ENCODE results near the gene TTLL10.
"Not testable (repeated sequence)": the region's sequence is repeated elsewhere in the genome, so short reads cannot be mapped to it uniquely, and the experiment has no call there.

Gene TTLL10

DNA sequence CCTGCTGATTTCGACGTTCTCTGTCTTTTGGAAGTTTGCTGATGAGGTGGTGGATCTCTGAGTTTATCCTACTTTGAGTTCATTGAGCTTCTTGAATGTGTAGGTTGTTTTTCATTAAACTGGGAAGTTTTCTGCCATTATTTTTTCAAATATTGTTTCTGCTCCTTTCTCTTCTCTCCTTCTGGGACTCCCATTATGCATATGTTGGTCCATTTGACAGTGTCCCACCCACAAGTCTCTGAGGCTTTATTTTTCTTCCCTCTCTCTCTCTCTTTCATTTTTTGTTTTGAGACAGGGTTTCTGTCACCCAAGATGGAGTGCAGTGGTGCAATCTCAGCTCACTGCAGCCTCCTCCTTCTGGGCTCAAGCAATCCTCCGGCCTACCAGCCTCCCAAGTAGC is 21.0 kb downstream of the TTLL10 start:
- DNase-seq: no peak

DNA sequence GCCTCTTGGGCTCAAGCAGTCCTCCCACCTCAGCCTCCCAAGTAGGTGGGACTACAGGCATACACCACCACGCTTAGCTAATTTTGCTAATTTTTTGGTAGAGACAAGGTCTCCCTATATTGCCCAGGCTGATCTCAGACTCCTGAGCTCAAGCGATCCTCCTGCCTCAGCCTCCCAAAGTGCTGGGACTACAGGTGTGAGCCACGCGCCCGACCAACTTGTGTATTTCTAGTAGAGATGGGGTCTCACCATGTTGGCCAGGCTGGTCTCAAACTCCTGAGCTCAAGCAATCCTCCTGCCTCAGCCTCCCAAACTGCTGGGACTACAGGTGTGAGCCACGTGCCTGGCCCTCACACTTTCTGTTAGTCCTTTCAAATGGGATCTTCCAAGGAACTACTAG is 22.0 kb downstream of the TTLL10 start:
- DNase-seq: not testable (repeated sequence)

DNA sequence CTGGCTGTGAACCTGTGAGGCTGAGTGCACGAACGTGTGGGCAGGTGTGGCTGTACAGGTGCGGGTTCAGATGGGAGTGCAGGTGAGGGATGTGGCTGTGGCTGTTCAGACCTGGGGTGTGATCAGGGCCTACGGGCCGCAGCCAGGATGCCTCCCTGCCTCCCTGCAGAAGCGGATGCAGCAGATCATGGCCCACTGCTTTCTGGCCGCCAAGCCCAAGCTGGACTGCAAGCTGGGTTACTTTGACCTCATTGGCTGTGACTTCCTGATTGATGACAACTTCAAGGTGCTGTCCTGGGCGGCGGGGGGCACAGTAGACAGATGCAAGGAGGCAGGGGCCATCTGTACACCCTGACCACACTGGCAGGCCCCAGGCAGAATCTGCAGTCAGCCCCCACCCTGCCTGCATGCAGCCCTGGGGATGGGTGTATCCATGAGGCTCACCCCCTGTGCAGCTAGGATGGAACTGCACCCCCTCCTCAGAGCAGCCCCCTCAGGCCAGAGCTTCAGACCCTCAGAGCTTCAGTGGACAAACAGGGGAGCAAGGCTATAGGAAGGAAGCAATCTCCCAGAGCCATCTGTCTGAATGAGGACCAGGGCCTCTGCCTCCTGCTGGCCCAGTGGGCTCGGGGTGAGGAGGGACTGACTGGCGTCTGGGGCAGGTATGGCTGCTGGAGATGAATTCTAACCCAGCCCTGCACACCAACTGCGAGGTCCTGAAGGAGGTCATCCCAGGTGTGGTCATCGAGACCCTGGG is 22.9 kb downstream of the TTLL10 start:
- no peak for DNase-seq

DNA sequence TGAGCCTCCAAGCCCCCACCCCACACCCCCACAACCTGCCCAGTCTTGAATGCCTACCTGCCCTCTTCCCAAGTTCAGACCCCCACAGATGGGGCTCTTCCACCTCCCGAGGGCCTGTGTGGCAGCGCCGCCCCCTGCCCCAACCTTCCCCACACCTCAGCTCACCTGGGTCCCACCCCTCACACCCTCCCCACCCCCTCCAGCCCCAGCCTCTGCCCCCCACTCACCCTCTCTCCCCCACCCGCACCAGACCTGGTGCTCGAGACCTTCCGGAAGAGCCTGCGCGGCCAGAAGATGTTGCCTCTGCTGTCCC is 23.5 kb downstream of the TTLL10 start:
- no peak for DNase-seq

DNA sequence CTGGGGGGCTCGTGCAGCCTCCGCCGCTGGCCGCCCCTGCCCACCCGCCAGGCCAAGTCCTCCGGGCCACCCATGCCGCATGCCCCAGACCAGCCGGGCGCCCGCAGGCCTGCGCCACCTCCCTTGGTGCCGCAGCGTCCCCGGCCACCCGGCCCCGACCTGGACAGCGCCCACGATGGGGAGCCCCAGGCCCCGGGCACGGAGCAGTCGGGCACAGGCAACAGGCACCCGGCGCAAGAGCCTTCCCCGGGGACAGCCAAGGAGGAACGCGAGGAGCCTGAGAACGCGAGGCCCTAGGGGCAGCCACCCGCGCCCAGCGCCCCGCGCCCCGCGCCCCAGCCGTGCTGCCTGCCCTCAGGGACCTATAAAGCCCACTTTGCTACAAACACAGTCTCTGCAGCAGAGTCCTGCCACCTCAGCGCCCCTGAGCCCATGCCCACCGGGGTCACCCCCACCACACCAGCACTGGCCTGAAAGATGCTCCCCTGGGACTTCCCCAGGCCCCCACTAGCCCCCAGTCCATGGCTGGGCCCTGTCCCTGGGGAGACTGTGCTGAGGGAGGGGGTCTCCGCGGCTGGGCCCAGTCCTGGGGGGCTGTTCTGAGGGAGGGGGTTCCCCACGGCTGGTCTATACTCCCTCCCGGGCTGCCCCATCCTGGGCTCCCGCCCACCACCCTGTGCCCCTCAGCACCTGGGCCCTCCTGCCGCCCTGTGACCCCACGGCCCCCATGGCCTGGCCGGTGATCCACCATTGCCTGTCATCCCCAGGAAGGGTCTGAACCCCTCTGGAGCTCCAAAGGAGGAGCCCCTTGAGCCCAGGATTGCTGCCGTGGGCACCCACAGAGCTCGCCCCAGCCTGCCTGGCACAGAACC is 24.1 kb downstream of the TTLL10 start:
- DNase-seq: no peak

DNA sequence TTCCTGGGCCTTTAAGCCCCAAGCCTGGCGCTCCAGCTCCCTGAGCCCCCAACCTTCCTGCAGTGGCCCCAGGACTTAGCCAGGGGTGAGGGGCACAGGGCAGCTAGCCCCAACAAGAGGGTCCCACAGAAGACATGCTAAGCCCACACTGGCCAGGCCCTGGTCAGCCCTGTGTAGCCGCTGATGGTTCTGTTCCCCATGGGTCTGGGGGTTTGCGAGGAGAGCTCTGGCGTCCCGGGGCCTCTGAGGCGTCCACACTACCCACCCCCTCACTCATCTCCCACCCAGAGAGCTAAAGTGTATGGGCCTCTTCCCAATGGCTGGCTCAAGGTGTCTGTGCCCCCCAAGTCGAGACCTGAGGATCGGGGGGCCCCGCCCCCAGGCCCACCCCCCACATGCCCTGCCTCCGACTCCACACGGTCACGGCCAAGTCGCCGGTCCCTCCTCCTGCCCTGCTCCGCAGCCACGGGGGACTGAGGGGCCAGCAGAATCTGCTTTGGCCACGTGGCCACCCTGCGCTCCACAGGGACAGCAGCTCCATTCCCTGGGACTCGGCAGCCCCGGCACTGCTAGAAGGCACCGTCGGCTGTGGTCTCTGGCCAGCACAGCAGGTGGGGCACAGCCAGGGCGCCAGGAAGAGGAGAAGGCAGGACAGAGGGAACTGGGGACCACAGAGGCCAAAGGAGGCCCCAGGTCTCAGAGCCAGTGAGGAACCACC is 24.9 kb downstream of the TTLL10 start:
- DNase-seq: no peak

DNA sequence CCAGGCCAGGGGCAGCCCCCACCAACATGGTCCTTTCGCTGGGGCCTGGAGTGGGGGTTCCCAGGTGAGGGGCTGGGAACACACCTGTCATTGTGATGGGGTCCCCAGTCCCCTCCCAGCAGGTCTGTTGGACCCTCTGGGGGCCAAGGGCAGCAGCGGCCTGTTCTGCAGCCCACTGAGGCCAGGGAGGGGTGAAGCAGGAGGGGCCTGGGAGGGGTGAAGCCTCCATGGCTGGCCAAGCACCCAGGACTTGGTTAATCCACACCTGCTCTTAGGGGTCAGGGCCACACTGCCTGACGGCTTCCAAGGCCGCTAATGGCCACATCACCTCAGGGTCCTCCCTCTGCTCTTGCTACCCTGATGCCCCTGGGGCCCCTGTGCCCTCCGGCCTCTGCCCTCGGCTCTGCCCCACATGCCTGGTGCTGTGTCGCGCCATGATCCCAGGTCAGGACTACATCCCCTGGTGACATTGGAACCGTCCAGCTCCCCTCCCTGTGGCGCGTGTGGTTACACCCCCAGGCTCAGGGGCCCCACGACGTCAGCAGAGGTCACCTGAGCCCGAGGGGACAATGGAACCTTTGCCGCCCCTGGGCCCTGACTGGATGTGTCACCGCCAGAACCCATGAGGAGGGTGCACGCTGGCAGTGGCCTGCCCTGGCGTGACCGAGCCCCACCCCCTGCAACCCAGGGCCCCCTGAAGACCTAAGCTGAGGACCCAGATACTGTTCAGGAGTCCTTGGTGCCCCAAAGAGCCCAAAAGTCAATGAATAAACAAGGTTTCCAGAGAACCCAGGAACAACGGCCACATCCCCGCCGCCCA is 25.7 kb downstream of the TTLL10 start:
- DNase-seq: no peak

DNA sequence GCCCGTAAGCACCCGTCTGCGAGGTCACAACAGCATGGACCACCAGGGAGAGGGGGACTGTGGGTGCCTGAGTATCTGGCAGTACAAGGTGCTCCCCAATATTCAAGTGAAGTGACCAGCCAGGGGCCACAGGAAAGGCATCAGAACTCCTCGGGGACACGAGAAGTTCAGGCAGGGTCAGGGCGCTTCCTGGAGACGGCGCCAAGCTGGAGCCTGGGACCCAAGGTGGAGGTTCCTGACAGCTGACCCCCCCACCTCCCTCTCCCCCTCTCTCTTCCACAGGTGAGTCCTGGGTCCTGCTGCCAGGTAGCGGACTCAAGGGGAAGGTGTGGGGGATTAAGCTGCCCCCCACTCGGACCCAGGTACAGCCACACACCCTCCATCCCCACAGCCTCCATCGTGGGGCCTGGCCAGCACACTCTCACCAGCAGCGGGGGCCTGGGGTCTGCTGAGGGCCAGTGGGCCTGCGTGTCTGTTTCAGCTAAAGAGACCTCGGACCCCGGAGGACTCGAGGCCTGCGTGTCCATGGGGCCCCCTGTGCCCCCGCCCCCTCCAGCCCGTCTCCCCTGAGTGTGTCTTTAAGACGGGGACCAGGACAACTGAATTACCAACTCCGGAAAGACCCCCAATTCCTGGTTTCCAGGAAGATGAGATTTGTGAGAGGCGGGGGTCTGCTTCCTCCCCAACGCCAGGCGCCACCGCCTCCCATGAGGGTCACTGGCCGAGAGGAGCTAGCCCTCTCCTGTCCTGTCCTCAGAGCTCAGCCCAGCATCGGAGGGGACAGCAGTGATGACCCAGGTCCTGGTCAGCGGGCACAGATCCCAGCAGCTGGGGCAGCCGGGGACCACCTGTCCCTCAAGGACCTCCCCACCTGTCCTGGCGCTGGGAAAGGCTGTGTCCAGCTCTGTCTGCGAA is 26.5 kb downstream of the TTLL10 start:
- no peak for DNase-seq

DNA sequence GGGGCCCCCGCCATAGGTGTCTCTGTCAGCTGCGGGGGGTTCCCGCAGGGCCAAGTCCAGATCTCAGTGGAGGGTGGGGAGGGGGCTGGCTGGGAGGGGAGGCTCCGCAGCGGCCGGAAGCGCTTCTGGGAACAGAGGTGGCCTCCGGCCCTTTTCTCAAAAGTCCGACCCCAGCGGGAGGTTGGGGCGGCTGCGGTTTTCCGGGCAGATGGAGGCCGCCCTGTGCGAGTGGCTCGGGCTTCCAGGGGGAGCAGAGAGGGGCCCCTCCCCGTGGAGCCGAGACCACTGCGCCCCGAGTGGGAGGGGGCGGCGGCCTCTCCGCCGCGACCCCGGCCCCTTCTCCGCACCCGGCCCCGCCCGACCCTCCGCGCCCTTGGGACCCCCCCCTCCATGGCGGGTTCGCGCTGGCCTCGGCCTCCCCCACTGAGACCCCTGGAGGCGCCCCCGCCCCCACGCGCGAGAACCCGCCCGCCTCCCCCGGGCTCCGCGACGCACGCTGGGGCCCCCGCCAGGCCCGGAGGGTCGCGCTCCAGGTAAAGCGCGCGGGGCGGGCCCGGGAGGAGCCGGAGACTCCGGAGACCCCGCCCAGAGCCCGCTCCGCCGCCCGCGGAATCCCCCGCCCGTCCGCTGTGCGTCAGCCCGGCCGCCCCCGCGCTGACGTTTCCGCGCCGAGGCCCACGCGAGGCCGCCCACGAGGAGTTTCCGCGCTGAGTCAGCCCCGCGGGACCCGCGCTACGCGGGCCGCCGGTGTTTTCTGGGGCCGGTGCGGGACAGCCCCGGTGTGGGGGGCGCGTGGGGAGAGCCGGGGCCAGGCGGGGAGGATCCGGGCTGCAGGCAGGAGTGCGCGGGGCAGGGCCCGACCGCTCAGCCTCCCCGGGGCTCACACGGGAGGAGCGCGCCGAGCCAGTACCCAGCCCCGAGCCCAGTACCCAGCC is 27.5 kb downstream of the TTLL10 start:
- DNase-seq: peak; percentile 69 to 91 (median 79)

DNA sequence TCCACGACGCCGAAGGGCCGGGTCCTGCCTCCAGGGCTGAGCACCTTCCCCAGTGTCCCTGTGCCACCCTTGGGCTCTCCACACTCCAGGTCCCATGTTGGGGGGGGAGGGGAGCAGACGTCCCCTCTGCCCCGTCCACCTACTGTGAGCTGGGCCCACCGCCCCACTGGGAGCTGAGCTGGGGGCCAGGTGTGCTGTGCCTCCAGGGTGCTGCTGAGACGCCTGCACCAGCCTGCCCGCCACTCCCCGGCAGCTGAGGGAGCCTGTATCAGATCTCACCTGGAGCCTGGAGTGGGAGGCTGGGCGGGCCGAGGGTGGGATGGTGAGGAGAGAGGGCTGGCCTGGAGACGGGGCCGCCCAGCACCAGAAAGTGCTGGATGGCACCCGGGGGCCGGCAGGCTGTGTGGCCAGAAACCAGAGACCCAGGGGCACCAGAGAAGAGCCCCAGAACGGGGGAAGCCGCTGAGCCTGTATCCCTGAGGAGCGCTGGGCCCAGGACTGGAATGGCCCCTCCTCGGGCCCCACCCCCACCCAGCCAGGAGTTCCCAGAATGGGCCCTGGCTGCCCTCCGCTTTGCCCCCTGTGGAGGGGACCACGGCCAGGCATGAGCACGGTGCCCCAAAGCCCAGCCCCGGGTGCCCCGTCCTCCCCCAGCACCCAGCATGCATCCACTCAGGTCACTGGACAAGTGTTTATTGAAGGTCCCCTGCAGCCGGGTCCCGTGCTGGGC is 29.3 kb downstream of the TTLL10 start:
- no peak for DNase-seq

DNA sequence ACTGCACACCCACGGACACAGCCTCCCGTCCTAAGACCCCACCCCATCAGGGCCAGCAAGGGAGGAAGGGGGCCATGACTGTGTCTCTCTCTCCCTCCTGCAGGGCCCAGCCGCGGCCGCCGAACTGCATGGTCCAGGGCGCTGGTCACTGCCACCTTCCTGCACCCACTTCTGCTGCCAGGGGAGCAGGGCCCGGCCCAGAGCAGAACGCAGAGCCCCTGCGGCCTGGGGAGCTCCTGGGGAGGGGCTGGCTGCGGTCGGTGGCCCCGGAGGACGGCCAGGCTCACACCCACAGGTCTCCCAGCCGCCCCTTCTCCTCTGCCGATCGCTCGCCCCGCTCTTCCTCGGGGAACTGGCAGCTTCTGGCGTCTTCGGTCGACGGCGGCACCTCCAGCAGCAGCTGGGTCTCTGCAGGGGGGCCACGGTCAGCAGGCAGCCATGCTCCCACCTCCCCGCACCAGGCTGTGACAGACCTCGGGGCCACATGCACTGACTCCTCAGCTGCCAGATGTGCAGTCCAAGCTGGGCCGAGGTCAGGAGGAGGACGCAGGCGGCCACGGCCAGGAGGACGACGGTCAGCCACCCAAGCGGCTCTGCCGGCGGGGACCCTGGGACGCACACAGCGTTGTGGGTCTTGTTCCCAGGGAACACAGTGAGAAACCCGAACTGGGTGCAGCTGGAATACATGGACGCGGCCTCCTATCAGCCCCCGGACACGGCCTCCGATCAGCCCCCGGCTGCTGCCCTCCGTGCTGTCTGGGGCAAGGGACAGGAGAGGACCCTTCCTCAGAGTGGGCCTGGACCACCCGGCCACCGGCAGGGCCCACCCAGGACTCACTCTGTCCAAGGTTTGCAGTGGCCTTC is 30.1 kb downstream of the TTLL10 start:
- no peak for DNase-seq

DNA sequence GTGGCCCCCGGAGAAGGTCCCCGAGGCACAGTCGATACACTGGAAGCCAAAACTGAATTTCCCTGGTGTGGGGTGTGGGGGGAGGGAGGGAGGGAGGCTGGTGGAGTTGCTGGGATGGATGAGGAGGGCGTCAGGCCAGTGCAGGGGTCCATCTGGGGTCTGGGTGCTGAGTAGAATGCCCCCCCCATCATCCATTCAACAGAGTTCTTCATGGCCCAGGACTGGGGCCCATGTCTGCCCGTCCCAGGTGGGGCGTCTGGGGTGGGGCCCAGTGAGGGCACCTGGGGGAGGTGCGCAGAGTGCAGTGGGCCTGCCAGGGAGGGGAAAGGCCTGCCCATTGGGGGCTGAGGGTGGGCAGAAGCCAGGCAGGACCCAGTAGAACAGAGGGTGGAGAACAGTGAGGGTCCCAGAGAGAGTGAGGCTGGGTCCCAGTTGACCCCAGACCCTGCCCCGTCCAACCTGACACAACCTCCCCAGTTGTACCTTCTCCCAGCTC is 30.8 kb downstream of the TTLL10 start:
- DNase-seq: no peak

DNA sequence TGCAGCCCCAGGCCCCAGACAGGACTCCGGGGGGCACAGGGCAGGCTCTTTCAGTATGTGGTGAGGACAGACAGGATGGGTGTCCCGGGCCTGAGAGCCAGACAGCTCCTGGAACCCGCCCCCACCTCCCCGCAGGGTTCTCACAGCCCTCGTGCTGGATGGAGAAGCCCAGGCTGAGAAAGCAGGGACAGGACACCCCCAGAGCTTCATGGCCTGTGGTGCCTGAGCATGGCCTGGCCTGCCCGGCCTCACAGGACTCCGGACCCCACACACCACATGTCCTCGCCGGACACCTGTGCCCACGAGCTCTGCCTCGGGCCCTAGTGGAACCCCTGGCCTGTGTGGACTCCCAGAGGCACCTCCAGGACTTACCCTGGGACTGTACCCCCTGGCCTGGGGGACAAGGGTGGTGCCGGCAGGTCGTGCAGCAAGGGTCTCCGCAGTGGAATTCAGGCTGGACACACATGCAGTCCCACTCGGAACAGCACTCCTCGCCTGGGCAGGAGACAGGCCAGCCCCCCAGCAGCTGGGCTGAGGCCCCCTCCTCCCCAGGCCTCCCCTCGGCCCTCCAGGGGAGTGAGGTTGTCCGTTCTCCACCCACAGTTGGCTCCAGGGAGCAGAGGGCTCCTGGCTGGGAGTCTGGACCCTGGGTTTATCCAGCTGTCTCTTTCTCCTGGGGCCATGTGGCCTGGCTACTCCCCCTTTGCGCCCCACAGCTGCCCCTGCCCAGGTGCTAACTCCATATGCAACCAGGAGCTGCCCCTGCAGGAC is 31.5 kb downstream of the TTLL10 start:
- no peak for DNase-seq

DNA sequence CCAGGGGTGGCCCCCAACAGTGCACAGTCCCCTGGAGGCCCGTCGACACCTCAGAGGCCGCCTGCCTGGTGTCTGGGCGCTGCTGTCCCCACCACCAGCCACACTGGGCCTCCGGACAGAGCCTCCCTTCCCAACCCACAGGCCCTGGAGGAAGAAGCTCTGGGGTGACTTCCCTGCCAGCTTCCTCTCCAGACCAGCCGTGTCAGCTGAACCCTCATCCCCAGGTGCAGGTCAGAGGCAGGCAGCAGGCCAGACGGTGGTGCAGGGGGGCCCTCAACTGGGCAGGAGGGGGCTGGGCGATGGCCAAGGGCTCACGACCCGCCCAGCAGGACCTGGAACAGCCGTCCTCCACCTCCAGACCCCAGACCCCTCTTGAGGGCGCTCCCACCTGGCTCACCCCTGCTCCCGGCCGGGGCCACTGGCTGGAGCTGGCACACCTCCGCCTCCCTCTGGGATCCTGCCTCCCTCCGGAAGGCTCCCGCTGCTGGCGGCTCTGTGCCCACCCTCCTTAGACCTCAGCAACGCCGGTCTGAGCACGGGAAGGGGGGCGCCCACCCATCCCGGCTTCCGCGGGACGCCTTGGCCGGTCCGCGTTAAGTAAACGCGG is 32.2 kb downstream of the TTLL10 start:
- DNase-seq: peak; percentile 16 to 52 (median 40)

DNA sequence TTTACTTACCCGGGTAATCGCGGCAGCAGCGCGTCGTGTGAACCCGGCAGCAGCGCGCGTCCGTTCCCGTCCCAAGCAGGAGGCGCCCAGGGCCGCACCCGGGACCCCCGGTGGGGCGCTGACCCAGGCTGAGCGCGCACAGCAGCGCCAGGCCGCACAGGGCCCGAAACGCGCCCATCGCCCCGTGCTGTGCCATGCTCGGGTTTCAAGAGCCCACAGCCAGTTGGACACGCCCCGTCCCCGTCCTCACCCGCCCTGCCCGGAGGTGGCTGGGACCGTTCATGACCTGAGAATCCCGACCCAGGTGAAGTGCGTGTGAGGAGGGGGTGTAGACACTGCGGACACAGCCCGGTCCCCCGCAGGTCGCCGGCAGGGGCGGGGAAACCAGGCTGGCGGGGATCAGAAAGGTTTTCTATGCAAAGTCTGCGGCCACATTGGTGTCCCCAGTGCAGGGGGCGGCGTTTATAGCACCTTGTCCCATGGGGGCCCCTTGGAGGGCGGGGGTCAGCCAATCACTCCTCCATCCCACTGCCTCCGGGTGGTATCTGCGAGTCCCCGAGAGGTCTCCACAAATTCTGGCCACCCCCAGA is 32.8 kb downstream of the TTLL10 start, which contains the start of gene TNFRSF18:
TNFRSF18 (minus strand) TSS at position 217 of the 590 bp plus-strand sequence; CDS start at position 196, 21 bp downstream.
- DNase-seq: no peak

DNA sequence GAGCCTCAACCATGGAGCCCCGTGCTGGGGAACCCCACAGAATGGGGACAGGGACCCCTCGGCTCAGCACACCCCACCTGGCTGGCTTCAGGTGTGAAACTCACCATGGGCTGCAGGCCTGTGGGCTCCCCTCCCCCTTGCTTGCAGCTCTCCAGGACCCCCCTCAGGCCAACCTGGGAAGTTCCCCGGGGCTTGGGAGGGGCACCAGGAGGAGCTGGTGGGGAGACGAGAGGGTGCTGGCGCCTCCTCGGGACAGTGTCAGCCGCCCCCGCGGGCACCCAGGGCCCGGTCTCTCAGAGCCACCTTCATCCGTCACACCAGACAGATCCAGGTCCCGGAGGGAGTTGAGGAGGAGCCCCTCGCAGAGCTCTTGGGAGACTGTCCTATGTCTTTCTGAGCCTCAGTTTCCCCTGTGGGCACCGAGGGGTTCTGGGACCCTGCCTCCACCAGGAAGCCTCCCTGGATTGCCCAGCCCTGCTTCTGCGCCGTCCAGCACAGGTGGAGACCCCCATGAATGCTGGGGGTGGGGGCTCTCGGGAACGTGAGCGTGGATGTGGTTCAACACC is 33.4 kb downstream of the TTLL10 start:
- DNase-seq: no peak
